Esophagus (tissue), 2 donors: ENCODE results near the gene FMC1. TPM values are rescaled to one million over a fixed set of nuclear protein-coding genes. Genes with fewer than 3 reads are reported as not detected.
A peak's percentile ranks its signal among the peaks of the same experiment; 100 is the strongest.

Experiments used
- H3K27ac ChIP-seq, 2 donors: one replicate each; pipeline ENCODE4 v1.5.1; 2013; ENCODE audit warnings: low read depth in 2 of 2, mild to moderate bottlenecking in 2 of 2, inconsistent platforms in 1 of 2, low read length in 1 of 2, moderate library complexity in 1 of 2
- H3K27me3 ChIP-seq, 2 donors: one replicate each; pipeline ENCODE4 v1.6.1; 2013; ENCODE audit warnings: low read length in 2 of 2, control low read depth in 1 of 2, mild to moderate bottlenecking in 1 of 2; ENCODE audit not compliant: insufficient read depth in 2 of 2, control insufficient read depth in 1 of 2
- H3K36me3 ChIP-seq, 2 donors: one replicate each; pipeline ENCODE4 v1.6.1; 2013; ENCODE audit warnings: low read length in 1 of 2; ENCODE audit not compliant: control insufficient read depth in 2 of 2, insufficient read depth in 2 of 2
- H3K4me1 ChIP-seq, 2 donors: one replicate each; pipeline ENCODE4 v1.6.1; 2013; ENCODE audit warnings: low read length in 1 of 2; ENCODE audit not compliant: control insufficient read depth in 2 of 2, insufficient read depth in 2 of 2
- H3K4me3 ChIP-seq, 2 donors: one replicate each; pipeline ENCODE4 v1.5.1; 2013; ENCODE audit warnings: low read length in 2 of 2, mild to moderate bottlenecking in 2 of 2, low read depth in 1 of 2, moderate library complexity in 1 of 2
- H3K9me3 ChIP-seq, 2 donors: one replicate each; pipeline ENCODE4 v1.6.1; 2013; ENCODE audit warnings: mild to moderate bottlenecking in 2 of 2, low read depth in 1 of 2, low read length in 1 of 2, moderate library complexity in 1 of 2; ENCODE audit not compliant: control insufficient read depth in 2 of 2, insufficient read depth in 1 of 2
- WGBS, 2 donors: extraction: QIAGEN DNeasy Blood & Tissue Kit; methylation state at CpG; one replicate each; pipeline ENCODE4 v1.1.7; 2013; 5-methylcytosine and 5-hydroxymethylcytosine counted together
- polyA plus RNA-seq, 2 donors: library from polyadenylated mRNA; stranded (reverse); fragments of 200-250 nt; gene quantifications; one replicate each; pipeline ENCODE4 v1.2.3, GENCODE V29; 2013
- donor health status: healthy with polysubstance abuse.
- donor health status: Bipolar disorder and iron deficiency.

Gene FMC1
- polyA plus RNA-seq, 2 donors: 13.2 to 22.7 TPM

DNA sequence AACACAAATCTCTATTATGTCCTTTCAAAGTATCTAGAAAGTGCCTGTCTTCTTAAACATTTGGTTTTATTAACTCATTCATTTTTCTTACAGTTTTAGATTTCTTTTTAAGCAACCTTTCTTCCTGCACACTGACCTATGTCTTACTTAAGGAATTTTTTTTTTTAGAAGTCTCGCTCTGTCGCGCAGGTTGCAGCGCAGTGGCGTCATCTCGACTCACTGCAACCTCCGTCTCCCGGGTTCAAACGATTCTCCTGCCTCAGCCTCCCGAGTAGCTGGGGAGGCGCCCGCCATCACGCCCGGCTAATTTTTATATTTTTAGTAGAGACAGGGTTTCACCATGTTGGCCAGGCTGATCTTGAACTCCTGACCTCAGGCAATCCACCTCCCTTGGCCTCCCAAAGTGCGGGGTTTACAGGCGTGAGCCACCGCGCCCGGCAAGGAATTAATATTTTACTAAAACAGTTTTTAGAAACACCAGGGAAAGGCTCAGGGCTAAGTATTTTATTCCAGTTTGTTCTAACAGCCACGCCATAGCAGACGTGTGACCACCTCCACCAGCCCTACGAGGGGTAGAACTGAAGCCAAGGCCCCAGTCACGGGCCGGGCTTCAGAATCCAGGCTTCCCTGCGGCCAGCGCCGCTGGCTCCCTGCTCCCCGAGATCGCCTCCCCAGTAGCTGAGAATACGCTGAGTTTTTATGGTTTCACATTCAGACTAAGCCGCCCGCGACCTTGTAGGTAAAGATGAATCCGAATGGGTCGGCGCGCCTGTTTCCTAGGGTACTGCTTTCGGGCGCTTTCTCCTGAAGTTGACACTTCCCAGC lies 17.6 kb downstream of the FMC1 start:
- H3K27ac ChIP-seq: peak overlapping the region; percentile 98 to 99
- 2 to 5% methylated on average over 39 of the region's 39 CpGs for WGBS, 2 donors
- H3K27me3 ChIP-seq: no peaks in the 10 kb centered on the region
- no peaks in the 10 kb centered on the region for H3K36me3 ChIP-seq
- peaks cover 0 to 4% of the 10 kb centered on the region in 2 donors for H3K4me1 ChIP-seq
- no peaks in the 10 kb centered on the region for H3K9me3 ChIP-seq
- H3K4me3 ChIP-seq: peak overlapping the region; percentile 80 to 84

DNA sequence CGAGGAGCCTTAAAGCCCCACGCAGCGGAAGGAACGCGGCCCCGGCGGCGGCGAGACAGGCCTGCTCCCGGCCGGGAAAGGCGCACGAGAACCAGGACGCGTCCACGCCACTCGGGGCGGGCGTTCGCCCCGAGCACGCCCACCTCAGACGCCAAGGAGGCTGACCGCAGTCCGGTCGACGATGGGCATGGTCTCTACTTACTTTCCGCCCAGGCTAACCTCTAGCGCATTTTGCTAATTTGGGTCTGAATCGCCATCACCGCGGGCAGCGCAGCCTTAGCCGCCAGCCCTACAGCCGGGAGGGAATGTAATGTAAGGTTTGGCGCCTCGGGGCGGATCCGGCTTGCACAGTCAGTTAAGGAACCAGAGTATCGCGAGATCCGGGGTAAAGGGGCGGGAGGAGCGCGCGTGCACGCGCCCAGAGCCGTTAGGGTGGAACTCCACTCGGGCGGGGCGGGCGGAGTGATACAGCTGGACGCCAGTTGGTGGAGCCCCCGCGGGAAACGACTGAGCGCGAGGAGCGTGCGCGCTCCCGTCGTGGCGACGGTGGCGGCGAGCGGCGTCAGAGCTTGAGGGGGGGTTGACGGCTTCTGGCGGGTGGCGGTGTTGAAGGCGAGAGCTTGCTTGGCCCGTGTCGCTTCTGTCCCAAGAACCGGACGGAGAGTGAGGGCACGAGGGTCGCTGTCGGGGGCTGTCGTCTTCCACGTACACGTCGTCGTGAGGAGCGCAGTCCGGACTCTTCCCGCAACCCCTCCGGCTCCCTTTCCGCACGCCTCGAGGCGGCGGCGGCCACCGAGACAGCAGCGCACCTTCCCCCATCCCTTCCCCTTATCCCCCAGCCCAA lies 18.5 kb downstream of the FMC1 start, which contains the start of gene LUC7L2:
Gene LUC7L2, plus strand, starts transcription at position 529 of the 844 bp plus-strand sequence. CDS start 368 bp downstream, outside the sequence.
- H3K27ac ChIP-seq: peak within 1 kb of the TSS; percentile 99 to 100
- H3K36me3 ChIP-seq: no peaks in the 10 kb centered on the region
- H3K4me1 ChIP-seq: peaks cover 0 to 4% of the 10 kb centered on the region in 2 donors
- H3K27me3 ChIP-seq: no peaks in the 10 kb centered on the region
- WGBS, 2 donors: 0 to 1% methylated on average over 96 to 98 of the region's 98 CpGs
- peak within 1 kb of the TSS; percentile 80 to 84 for H3K4me3 ChIP-seq
- H3K9me3 ChIP-seq: no peaks in the 10 kb centered on the region

DNA sequence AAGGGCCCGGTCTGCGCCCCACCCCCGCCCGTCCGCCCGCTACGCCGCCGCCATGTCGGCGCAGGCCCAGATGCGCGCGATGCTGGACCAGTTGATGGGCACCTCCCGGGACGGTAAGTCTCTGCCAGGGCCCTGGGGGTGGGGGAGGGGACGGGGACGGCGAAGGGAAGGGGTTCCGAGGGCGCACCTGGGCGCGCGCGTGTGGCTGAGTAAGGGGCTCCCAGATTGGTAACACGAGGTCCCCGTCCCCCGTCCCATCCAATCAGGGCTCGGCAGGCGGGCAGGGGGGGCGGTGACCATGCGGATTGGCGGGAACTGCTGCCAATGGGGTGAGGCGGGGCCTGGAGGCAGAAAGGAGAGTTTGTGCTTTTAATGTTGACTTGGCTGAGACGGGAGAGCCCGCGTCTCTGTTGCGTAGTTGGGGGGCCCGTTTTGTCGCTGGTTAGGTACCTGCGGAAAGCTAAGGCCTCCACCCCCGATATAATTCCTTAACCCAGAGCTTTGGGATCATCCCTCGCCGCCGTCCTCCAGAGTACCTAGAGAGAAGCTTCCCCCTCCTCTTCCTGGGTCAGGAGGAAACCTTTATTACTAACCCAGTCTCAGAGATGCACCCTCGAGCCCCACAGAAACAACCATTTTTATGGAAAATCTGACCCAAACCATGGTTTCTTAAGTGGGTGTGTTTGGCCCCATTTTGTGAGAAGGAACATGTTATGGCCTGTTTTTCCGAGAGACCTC lies 19.2 kb downstream of the FMC1 start:
- Histone ChIP-seq H3K36me3 (no peaks in the 10 kb centered on the region), H3K27me3 (no peaks in the 10 kb centered on the region), H3K9me3 (no peaks in the 10 kb centered on the region), H3K4me3 (peak overlapping the region; percentile 80 to 84), H3K4me1 (peaks cover 0 to 4% of the 10 kb centered on the region in 2 donors), H3K27ac (peak overlapping the region; percentile 99 to 100)
- 0 to 1% methylated on average over 47 of the region's 47 CpGs for WGBS, 2 donors

DNA sequence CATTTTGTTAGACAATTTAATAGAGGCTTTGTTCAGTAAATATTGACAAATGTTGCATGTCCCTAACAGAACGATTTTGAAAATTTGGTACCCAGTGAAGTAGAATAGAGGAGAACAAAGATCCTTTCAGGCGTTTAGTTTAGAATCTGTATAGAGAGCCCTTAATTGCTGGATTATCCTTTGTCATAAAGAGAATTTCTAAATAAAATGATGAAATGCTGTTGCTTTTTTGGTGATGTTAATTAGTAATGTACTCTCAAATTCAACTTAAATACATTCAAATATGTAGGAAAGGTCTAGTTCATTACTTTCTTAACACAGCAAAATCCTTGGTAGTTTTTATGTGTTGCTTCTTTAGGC lies 19.8 kb downstream of the FMC1 start:
- Histone ChIP-seq H3K36me3 (no peaks in the 10 kb centered on the region), H3K27me3 (no peaks in the 10 kb centered on the region), H3K27ac (peak overlapping the region; percentile 99 to 100), H3K9me3 (no peaks in the 10 kb centered on the region), H3K4me3 (peak overlapping the region; percentile 80 to 84), H3K4me1 (peaks cover 0 to 4% of the 10 kb centered on the region in 2 donors)
- 0% methylated on average over 2 of the region's 2 CpGs for WGBS, 2 donors

DNA sequence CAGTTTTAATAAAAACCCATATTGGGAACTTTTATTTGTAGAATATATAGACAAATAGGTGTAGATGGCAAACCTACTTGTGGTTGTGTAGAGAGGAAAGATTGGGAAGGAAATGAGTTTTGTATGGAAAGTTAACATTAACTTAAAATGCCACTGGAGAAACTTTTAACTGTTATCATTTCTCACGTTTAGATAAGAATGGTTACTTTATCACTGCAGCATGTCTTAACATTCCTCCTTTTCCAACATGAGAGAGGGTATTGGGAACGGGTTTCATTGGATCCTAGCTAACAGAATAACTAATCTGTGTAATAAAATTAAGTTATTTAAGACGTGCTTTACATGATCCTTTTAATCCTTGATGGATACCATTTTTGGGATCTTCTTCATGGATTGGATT lies 20.4 kb downstream of the FMC1 start:
- H3K4me3 ChIP-seq: peak overlapping the region in 1 of 2 donors; percentile 80
- H3K27me3 ChIP-seq: no peaks in the 10 kb centered on the region
- no peak overlapping the region for H3K27ac ChIP-seq
- peaks cover 0 to 4% of the 10 kb centered on the region in 2 donors for H3K4me1 ChIP-seq
- no peaks in the 10 kb centered on the region for H3K36me3 ChIP-seq
- WGBS, 2 donors: 10 to 11% methylated on average over 3 of the region's 3 CpGs
- no peaks in the 10 kb centered on the region for H3K9me3 ChIP-seq

DNA sequence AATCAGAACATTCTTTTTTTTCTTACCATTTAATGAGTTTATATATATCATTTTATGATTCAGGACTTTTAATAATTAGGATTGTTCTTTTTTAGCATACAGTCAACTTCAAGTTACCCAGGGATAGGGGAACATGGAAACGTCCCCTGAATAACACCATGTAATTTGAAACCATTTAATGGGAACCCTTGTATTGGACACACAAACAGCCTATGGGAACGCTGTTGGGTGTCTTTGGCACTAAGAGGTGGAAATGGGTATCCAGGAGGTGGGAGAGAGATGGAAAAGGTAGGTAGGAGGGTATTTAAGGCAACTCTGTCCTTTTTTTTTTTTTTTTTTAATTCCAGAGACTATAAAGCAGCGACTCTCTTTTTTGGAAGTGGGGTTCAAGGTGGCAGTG lies 21.2 kb downstream of the FMC1 start:
- no peak overlapping the region for H3K27ac ChIP-seq
- no peak overlapping the region for H3K4me3 ChIP-seq
- peaks cover 0 to 4% of the 10 kb centered on the region in 2 donors for H3K4me1 ChIP-seq
- 44 to 46% methylated on average over 3 of the region's 3 CpGs for WGBS, 2 donors
- no peaks in the 10 kb centered on the region for H3K9me3 ChIP-seq
- H3K27me3 ChIP-seq: no peaks in the 10 kb centered on the region
- H3K36me3 ChIP-seq: no peaks in the 10 kb centered on the region

DNA sequence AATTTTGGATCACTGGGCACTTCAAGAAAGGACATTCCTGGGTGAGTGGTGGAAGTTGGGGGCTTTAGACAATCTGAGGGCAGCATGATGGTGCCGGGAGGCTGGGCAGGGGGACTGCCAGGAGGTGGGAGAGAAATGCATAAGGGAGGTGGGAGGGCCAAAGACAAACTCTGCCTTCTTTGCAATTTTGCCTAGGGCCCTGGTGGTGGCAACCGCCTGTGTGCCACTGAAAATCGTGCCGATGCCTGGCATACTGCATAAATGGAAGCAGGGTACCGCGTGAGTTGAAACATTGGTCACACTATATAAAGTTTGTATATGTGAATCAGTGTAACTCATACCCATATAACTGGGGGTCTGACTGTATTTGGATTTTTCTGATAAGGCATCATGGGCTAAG lies 21.8 kb downstream of the FMC1 start:
- Histone ChIP-seq H3K9me3 (no peaks in the 10 kb centered on the region), H3K4me3 (no peak overlapping the region), H3K27me3 (no peaks in the 10 kb centered on the region), H3K27ac (peak overlapping the region in 1 of 2 donors; percentile 19), H3K36me3 (no peaks in the 10 kb centered on the region), H3K4me1 (peaks cover 0 to 4% of the 10 kb centered on the region in 2 donors)
- 80 to 83% methylated on average over 6 of the region's 6 CpGs for WGBS, 2 donors

DNA sequence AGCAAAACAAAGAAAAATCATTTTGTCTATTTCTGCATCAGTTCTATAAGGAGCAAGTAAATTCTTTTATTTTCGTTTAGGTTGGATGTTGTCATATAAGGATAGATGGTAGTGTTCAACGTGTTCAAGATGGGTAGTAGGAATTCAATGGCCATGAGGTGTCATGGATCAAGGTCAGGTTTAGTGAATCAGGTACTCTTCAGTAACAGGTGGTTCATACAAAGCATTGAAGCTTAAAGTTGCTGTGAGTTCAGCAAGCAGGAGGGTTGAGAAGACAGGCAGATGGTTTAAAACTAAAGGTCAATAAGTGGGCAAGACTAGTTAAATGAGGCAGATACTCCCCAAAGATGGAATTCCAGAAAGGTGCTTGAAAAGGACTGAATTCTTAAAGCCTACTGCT lies 24.2 kb downstream of the FMC1 start:
- Histone ChIP-seq H3K4me1 (peaks cover 0 to 4% of the 10 kb centered on the region in 2 donors), H3K4me3 (no peak overlapping the region), H3K9me3 (no peaks in the 10 kb centered on the region), H3K27ac (no peak overlapping the region), H3K27me3 (no peaks in the 10 kb centered on the region), H3K36me3 (no peaks in the 10 kb centered on the region)
- 66 to 72% methylated on average over 2 of the region's 2 CpGs for WGBS, 2 donors

DNA sequence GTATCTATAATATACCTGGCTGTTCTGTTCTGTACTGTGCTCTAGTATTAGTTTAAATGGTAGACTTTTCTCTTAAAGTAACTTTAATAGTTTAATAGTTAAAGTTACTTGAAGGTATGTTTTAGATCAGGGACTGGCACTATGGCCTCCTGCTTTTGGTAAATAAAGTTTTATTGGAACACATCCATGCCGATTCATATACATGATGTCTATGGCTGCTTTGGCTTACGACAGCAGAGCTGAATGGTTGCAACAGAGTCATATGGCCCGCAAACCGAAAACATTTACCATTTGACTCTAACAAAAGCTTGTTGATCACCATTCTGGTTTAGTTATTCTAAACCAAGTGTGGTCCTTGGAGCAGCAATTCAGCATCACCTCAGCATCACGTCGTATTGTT lies 25.3 kb downstream of the FMC1 start:
- H3K4me3 ChIP-seq: no peak overlapping the region
- H3K9me3 ChIP-seq: no peaks in the 10 kb centered on the region
- H3K27ac ChIP-seq: no peak overlapping the region
- H3K36me3 ChIP-seq: no peaks in the 10 kb centered on the region
- peaks cover 0 to 4% of the 10 kb centered on the region in 2 donors for H3K4me1 ChIP-seq
- 96% methylated on average over 6 of the region's 6 CpGs for WGBS, 2 donors
- no peaks in the 10 kb centered on the region for H3K27me3 ChIP-seq
